ENCODE measurements around the gene TGFB2.

Gene TGFB2

GRCh38 chr1:218383051-218383450 is 37.9 kb downstream of the TGFB2 start:
- Histone ChIP-seq H3K27ac (ENCODE audit: low read depth, low read length) (no peak overlapping the region), H3K9ac (ENCODE audit: low read length in 5 of 5) (no peak overlapping the region), H3K9me3 (ENCODE audit: control insufficient read depth in 5 of 5, low read length in 5 of 5) (no peaks in the 10 kb centered on the region), H3K4me3 (ENCODE audit: low read depth in 1 of 5, low read length in 5 of 5) (no peak overlapping the region), H3K27me3 (ENCODE audit: control insufficient read depth in 5 of 5, insufficient read depth in 4 of 5, low read length in 5 of 5) (no peaks in the 10 kb centered on the region), H3K36me3 (ENCODE audit: control insufficient read depth in 5 of 5, insufficient read depth in 5 of 5, low read length in 5 of 5) (no peaks in the 10 kb centered on the region), H3K4me1 (ENCODE audit: control insufficient read depth in 5 of 5, insufficient read depth in 5 of 5, low read length in 5 of 5) (peaks cover 0 to 5% (median 0%) of the 10 kb centered on the region in 5 donors)

- H3K27ac ChIP-seq (ENCODE audit: low read depth, low read length): no peak overlapping the region
- no peak overlapping the region for H3K9ac ChIP-seq (ENCODE audit: low read length in 5 of 5)
- no peaks in the 10 kb centered on the region for H3K27me3 ChIP-seq (ENCODE audit: control insufficient read depth in 5 of 5, insufficient read depth in 4 of 5, low read length in 5 of 5)
- H3K4me3 ChIP-seq (ENCODE audit: low read depth in 1 of 5, low read length in 5 of 5): no peak overlapping the region
- no peaks in the 10 kb centered on the region for H3K36me3 ChIP-seq (ENCODE audit: control insufficient read depth in 5 of 5, insufficient read depth in 5 of 5, low read length in 5 of 5)
- H3K4me1 ChIP-seq (ENCODE audit: control insufficient read depth in 5 of 5, insufficient read depth in 5 of 5, low read length in 5 of 5): peaks cover 0 to 5% (median 0%) of the 10 kb centered on the region in 5 donors
- H3K9me3 ChIP-seq (ENCODE audit: control insufficient read depth in 5 of 5, low read length in 5 of 5): no peaks in the 10 kb centered on the region
Measured at GRCh38 chr1:218383681-218384080, 38.5 kb downstream of the TGFB2 start.

GRCh38 chr1:218384581-218384993 is 39.5 kb downstream of the TGFB2 start:
- Histone ChIP-seq H3K4me3 (ENCODE audit: low read depth in 1 of 5, low read length in 5 of 5) (no peak overlapping the region), H3K27me3 (ENCODE audit: control insufficient read depth in 5 of 5, insufficient read depth in 4 of 5, low read length in 5 of 5) (no peaks in the 10 kb centered on the region), H3K9me3 (ENCODE audit: control insufficient read depth in 5 of 5, low read length in 5 of 5) (no peaks in the 10 kb centered on the region), H3K4me1 (ENCODE audit: control insufficient read depth in 5 of 5, insufficient read depth in 5 of 5, low read length in 5 of 5) (peaks cover 0 to 5% (median 0%) of the 10 kb centered on the region in 5 donors), H3K9ac (ENCODE audit: low read length in 5 of 5) (no peak overlapping the region), H3K27ac (ENCODE audit: low read depth, low read length) (no peak overlapping the region), H3K36me3 (ENCODE audit: control insufficient read depth in 5 of 5, insufficient read depth in 5 of 5, low read length in 5 of 5) (no peaks in the 10 kb centered on the region)

GRCh38 chr1:218388591-218388990 is 43.5 kb downstream of the TGFB2 start:
- H3K9me3 ChIP-seq (ENCODE audit: control insufficient read depth in 5 of 5, low read length in 5 of 5): no peaks in the 10 kb centered on the region
- no peaks in the 10 kb centered on the region for H3K36me3 ChIP-seq (ENCODE audit: control insufficient read depth in 5 of 5, insufficient read depth in 5 of 5, low read length in 5 of 5)
- H3K4me3 ChIP-seq (ENCODE audit: low read depth in 1 of 5, low read length in 5 of 5): no peak overlapping the region
- no peaks in the 10 kb centered on the region for H3K4me1 ChIP-seq (ENCODE audit: control insufficient read depth in 5 of 5, insufficient read depth in 5 of 5, low read length in 5 of 5)
- H3K27me3 ChIP-seq (ENCODE audit: control insufficient read depth in 5 of 5, insufficient read depth in 4 of 5, low read length in 5 of 5): no peaks in the 10 kb centered on the region
- H3K27ac ChIP-seq (ENCODE audit: low read depth, low read length): no peak overlapping the region
- no peak overlapping the region for H3K9ac ChIP-seq (ENCODE audit: low read length in 5 of 5)

GRCh38 chr1:218390618-218391017 is 45.5 kb downstream of the TGFB2 start:
- Histone ChIP-seq H3K9me3 (ENCODE audit: control insufficient read depth in 5 of 5, low read length in 5 of 5) (no peaks in the 10 kb centered on the region), H3K27me3 (ENCODE audit: control insufficient read depth in 5 of 5, insufficient read depth in 4 of 5, low read length in 5 of 5) (no peaks in the 10 kb centered on the region), H3K4me3 (ENCODE audit: low read depth in 1 of 5, low read length in 5 of 5) (no peak overlapping the region), H3K9ac (ENCODE audit: low read length in 5 of 5) (no peak overlapping the region), H3K4me1 (ENCODE audit: control insufficient read depth in 5 of 5, insufficient read depth in 5 of 5, low read length in 5 of 5) (no peaks in the 10 kb centered on the region), H3K27ac (ENCODE audit: low read depth, low read length) (no peak overlapping the region), H3K36me3 (ENCODE audit: control insufficient read depth in 5 of 5, insufficient read depth in 5 of 5, low read length in 5 of 5) (no peaks in the 10 kb centered on the region)

DNA sequence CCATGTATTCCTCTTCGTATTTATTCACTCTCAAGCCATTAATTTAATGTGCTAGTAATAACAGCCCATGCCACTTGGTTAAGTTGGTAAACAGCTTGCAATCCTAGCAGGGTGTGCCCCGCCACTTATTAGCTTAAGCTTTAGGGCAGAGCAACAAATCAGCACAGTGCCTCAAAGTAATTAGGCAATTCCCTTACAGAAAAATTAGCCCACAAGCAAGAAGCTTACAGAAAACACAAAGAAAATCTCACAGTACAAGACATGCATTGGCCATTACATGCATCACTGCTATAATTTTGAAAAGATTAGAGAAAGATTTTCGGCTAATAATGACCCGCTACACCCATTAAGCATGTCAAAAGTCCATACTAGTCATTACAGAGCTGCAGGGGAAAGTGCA is 47.6 kb downstream of the TGFB2 start:
- no peaks in the 10 kb centered on the region for H3K36me3 ChIP-seq (ENCODE audit: control insufficient read depth in 5 of 5, insufficient read depth in 5 of 5, low read length in 5 of 5)
- no peak overlapping the region for H3K4me3 ChIP-seq (ENCODE audit: low read depth in 1 of 5, low read length in 5 of 5)
- no peaks in the 10 kb centered on the region for H3K27me3 ChIP-seq (ENCODE audit: control insufficient read depth in 5 of 5, insufficient read depth in 4 of 5, low read length in 5 of 5)
- H3K9me3 ChIP-seq (ENCODE audit: control insufficient read depth in 5 of 5, low read length in 5 of 5): no peaks in the 10 kb centered on the region
- H3K9ac ChIP-seq (ENCODE audit: low read length in 5 of 5): no peak overlapping the region
- no peak overlapping the region for H3K27ac ChIP-seq (ENCODE audit: low read depth, low read length)
- H3K4me1 ChIP-seq (ENCODE audit: control insufficient read depth in 5 of 5, insufficient read depth in 5 of 5, low read length in 5 of 5): no peaks in the 10 kb centered on the region

GRCh38 chr1:218394416-218394815 is 49.3 kb downstream of the TGFB2 start:
- no peaks in the 10 kb centered on the region for H3K36me3 ChIP-seq (ENCODE audit: control insufficient read depth in 5 of 5, insufficient read depth in 5 of 5, low read length in 5 of 5)
- no peak overlapping the region for H3K9ac ChIP-seq (ENCODE audit: low read length in 5 of 5)
- H3K27ac ChIP-seq (ENCODE audit: low read depth, low read length): no peak overlapping the region
- H3K4me3 ChIP-seq (ENCODE audit: low read depth in 1 of 5, low read length in 5 of 5): no peak overlapping the region
- no peaks in the 10 kb centered on the region for H3K27me3 ChIP-seq (ENCODE audit: control insufficient read depth in 5 of 5, insufficient read depth in 4 of 5, low read length in 5 of 5)
- H3K4me1 ChIP-seq (ENCODE audit: control insufficient read depth in 5 of 5, insufficient read depth in 5 of 5, low read length in 5 of 5): no peaks in the 10 kb centered on the region
- H3K9me3 ChIP-seq (ENCODE audit: control insufficient read depth in 5 of 5, low read length in 5 of 5): no peaks in the 10 kb centered on the region

- Histone ChIP-seq H3K4me3 (ENCODE audit: low read depth in 1 of 5, low read length in 5 of 5) (no peak overlapping the region), H3K4me1 (ENCODE audit: control insufficient read depth in 5 of 5, insufficient read depth in 5 of 5, low read length in 5 of 5) (no peaks in the 10 kb centered on the region), H3K36me3 (ENCODE audit: control insufficient read depth in 5 of 5, insufficient read depth in 5 of 5, low read length in 5 of 5) (no peaks in the 10 kb centered on the region), H3K27me3 (ENCODE audit: control insufficient read depth in 5 of 5, insufficient read depth in 4 of 5, low read length in 5 of 5) (no peaks in the 10 kb centered on the region), H3K27ac (ENCODE audit: low read depth, low read length) (no peak overlapping the region), H3K9ac (ENCODE audit: low read length in 5 of 5) (no peak overlapping the region), H3K9me3 (ENCODE audit: control insufficient read depth in 5 of 5, low read length in 5 of 5) (no peaks in the 10 kb centered on the region)
Measured at GRCh38 chr1:218394989-218395388, 49.9 kb downstream of the TGFB2 start.

GRCh38 chr1:218395916-218396315 is 50.8 kb downstream of the TGFB2 start:
- no peaks in the 10 kb centered on the region for H3K9me3 ChIP-seq (ENCODE audit: control insufficient read depth in 5 of 5, low read length in 5 of 5)
- no peak overlapping the region for H3K4me3 ChIP-seq (ENCODE audit: low read depth in 1 of 5, low read length in 5 of 5)
- no peaks in the 10 kb centered on the region for H3K27me3 ChIP-seq (ENCODE audit: control insufficient read depth in 5 of 5, insufficient read depth in 4 of 5, low read length in 5 of 5)
- H3K27ac ChIP-seq (ENCODE audit: low read depth, low read length): no peak overlapping the region
- H3K9ac ChIP-seq (ENCODE audit: low read length in 5 of 5): no peak overlapping the region
- no peaks in the 10 kb centered on the region for H3K36me3 ChIP-seq (ENCODE audit: control insufficient read depth in 5 of 5, insufficient read depth in 5 of 5, low read length in 5 of 5)
- H3K4me1 ChIP-seq (ENCODE audit: control insufficient read depth in 5 of 5, insufficient read depth in 5 of 5, low read length in 5 of 5): no peaks in the 10 kb centered on the region

DNA sequence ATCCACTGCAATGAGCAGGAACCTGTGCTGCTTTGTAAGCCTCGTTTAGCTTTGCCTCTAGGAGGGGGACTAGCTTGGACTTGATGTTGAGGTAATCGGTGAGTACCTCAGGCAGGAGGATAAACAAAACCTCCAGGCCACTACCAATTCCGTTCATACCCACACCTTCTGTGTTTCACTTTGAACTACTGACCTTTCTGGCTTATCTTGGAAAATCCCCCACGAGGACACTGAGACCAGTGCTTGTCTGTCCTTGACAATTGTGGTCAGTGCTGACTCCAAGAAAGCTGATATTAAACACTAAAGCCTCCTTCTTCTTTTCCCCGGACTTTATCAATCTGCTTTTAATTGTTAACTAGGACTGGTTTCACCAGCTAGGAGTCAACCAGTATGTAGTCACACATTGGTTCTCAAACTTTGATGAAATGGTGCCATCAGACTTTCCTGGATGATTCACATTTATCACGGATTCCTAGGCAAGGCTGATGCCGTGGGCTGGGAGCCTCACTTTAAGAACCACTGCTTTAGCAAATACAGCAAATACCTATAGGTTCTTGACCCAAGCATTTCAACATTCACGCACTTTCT is 52.7 kb downstream of the TGFB2 start:
- no peaks in the 10 kb centered on the region for H3K4me1 ChIP-seq (ENCODE audit: control insufficient read depth in 5 of 5, insufficient read depth in 5 of 5, low read length in 5 of 5)
- no peak overlapping the region for H3K9ac ChIP-seq (ENCODE audit: low read length in 5 of 5)
- no peak overlapping the region for H3K27ac ChIP-seq (ENCODE audit: low read depth, low read length)
- no peaks in the 10 kb centered on the region for H3K36me3 ChIP-seq (ENCODE audit: control insufficient read depth in 5 of 5, insufficient read depth in 5 of 5, low read length in 5 of 5)
- H3K27me3 ChIP-seq (ENCODE audit: control insufficient read depth in 5 of 5, insufficient read depth in 4 of 5, low read length in 5 of 5): no peaks in the 10 kb centered on the region
- H3K9me3 ChIP-seq (ENCODE audit: control insufficient read depth in 5 of 5, low read length in 5 of 5): no peaks in the 10 kb centered on the region
- H3K4me3 ChIP-seq (ENCODE audit: low read depth in 1 of 5, low read length in 5 of 5): no peak overlapping the region

DNA sequence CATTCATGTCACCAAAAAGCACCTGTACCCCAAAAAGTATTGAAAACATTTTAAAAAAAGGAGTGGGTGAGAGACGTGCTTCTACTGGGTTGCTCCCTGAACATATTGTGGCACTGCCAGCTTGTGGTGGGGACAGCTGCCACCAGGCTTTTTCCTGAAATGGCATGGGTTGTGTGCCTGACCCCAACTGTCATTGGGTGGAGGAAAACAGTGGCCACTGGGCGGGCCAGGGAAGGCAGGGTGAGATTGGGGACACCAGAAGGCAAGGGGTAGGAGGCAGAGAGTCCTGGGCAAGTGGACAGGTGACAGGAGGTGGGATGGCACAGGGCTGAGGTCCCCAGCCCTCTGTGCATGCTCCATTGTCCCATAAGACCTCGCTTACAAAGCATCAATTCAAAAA is 55.5 kb downstream of the TGFB2 start:
- H3K36me3 ChIP-seq (ENCODE audit: control insufficient read depth in 5 of 5, insufficient read depth in 5 of 5, low read length in 5 of 5): peaks cover 0 to 1% (median 0%) of the 10 kb centered on the region in 5 donors
- H3K27me3 ChIP-seq (ENCODE audit: control insufficient read depth in 5 of 5, insufficient read depth in 4 of 5, low read length in 5 of 5): no peaks in the 10 kb centered on the region
- H3K9me3 ChIP-seq (ENCODE audit: control insufficient read depth in 5 of 5, low read length in 5 of 5): no peaks in the 10 kb centered on the region
- H3K9ac ChIP-seq (ENCODE audit: low read length in 5 of 5): no peak overlapping the region
- no peak overlapping the region for H3K27ac ChIP-seq (ENCODE audit: low read depth, low read length)
- H3K4me1 ChIP-seq (ENCODE audit: control insufficient read depth in 5 of 5, insufficient read depth in 5 of 5, low read length in 5 of 5): no peaks in the 10 kb centered on the region
- H3K4me3 ChIP-seq (ENCODE audit: low read depth in 1 of 5, low read length in 5 of 5): no peak overlapping the region
